IPS-NIHi7 (cell line): ENCODE measurements around the gene ZMIZ1.
"Not testable (repeated sequence)": the region's sequence is repeated elsewhere in the genome, so short reads cannot be mapped to it uniquely, and the experiment has no call there.

Source experiments
- DNase-seq: peaks from one replicate; pipeline ENCODE4 v3.0.0; 2012; ENCODE audit warnings: mixed read lengths; ENCODE audit errors: extremely low spot score

Gene ZMIZ1

GRCh38 chr10:79324032-79324695 is 255.4 kb downstream of the ZMIZ1 start:
- DNase-seq = no peak

- no peak for DNase-seq
Observed at GRCh38 chr10:79326361-79327089, 257.8 kb downstream of the ZMIZ1 start.

DNA sequence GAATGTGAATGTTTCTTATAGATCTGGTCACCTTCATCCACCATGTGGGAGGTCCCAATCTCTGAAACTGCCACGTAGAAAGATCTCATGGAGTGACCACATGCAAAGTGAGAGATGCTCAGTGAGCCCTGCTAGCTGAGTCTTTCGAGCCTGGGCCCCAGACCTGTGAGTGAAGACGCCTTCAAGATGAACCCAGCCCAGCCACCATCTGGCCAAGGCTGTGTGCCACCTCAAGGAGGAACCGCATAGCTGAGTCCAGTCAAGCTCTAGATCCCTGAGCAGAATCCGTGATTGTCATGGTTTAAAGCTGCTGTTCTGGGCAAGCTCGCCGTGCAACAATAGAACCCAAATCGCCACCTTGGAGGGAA is 258.3 kb downstream of the ZMIZ1 start:
- DNase-seq = no peak

DNA sequence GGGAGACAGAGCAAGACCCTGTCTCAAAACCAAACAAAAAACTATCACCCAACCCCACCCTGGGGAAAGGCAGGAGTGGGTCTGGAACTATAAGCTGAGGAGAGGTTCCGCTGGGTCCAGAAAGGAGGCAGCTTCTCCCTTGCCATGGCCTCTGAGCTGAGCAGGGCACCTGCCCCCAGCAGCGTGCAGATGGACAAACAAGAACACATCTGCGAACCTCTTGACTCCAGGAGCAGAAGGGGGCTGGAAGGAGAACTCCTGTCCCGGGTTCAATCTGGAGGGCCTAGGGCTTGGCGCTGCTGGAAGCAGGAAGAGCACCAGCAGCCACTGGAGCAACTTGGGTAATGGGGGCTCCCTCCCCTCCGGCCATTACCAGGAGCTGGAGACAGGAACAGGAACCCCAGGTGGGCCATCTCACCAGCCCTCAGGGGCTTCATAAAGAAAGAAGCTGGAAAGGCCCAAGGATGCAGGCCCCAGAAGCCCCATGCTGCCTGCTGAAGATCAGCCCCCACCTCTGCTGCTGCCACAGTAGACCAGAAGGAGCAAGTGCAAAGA is 259.5 kb downstream of the ZMIZ1 start:
- no peak for DNase-seq

DNA sequence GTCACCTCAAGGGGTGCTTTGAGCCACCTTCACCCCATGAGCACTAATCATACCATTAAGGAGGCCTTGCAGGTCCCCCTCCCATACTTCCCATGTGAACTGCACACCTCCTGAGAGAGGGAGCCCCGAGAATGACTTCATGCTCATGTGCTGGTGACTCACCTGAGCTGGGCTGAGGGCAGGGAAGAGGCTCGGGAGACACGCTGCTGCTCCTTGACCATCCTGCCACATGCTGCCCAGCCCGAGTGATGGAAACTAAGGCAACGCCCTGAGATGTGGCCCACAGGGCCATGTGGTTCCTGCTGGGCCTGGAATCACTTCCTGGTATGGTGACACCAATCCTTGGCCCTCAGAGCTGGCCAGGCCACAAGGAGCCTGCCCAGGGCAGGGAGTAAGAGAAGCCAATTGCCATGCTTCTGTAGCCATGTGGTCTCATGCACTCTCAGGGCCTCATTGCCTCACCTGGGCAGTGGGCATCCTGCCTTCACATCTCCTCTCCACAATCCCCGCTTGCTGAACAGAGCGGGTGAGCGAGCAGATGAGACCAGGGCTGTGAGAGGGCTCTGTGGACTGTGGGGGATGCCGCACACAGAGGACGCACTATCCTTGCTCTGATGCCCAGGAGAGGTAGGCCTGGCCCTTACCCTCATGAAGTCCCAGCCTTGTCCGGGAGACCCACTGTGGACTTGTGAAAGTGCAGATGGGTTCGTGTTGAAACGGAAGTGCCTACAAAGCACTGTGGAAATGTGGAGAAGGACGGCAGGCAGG is 260.2 kb downstream of the ZMIZ1 start:
- no peak for DNase-seq

DNA sequence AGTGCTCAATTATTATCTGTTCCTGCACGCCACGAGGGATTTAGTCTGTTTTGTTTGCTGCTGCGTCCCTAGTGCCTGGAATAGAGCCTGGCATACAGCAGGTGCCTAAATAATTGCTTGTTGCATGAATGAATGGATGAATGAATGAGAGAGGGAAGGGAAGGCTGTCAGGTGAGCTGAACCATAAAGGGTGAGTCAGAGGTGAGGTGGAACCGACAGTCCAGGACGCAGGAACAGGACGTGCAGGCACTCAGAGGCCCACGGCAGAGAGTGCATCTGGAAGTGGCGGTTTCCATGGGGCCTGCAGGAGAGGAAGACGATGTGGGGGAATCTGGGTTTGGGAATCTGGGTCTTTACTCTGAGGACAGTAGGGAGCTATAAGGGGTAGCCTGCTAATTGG is 260.8 kb downstream of the ZMIZ1 start:
- no peak for DNase-seq

DNA sequence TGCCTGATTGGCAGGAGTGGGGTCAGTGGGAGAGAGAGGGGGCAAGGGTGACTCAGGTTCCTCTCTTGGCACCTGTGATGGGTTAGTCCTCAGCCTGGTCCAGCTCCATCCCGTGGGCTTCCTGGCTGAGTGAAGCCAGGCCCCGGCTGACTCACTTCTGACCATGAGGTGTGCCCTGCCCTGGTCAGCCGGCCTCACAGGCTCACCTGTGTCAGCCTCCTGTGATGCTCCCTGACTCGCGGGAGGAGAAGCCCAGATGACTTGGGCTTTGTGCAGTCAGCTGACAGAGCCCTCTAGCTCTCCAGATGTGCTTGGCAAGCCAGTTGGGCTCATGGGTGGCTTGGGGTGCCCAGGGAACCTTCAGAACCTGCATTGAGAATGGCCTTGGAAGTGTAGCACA is 262.5 kb downstream of the ZMIZ1 start:
- no peak for DNase-seq

DNA sequence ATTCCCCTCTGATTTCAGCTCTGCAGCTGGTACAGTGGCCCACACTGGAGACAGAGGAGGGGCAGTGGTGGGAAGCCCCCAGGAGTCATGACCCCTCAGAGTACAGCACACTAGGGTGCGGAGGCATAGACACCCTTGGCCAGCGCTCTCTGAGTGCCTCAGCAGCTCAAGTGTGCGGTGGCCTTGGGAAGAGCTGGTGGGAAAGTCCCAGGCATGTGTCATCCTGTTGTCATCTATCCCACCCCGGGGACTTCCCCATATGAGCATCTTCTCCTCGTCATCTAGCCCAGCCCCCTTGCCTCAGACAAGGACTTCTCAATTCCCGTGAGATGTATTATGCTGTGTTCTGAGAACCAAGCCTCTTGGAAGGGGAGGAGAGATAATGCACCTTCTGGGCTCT is 262.9 kb downstream of the ZMIZ1 start:
- DNase-seq = no peak

GRCh38 chr10:79332610-79333315 is 264.0 kb downstream of the ZMIZ1 start:
- DNase-seq = not testable (repeated sequence)

DNA sequence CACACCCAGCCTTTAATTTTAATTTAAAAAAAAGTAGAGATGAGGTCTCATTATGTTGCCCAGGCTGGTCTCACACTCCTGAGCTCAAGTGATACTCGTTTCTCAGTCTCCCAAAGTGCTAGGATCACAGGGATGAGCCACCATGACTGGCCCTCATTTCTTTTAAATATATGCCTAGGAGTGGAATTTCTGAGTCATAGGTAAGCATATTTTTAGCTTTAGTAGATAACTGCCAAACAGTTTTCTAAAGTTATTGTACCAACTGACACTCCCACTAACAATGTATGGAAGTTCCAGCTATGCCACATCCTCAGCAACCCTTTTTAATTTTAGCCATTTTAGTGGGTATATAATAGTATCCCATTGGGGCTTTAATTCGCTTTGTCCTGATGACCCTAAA is 264.7 kb downstream of the ZMIZ1 start:
- no peak for DNase-seq

GRCh38 chr10:79334573-79334972 is 265.8 kb downstream of the ZMIZ1 start:
- no peak for DNase-seq

- DNase-seq = no peak
Observed at GRCh38 chr10:79335094-79335469, 266.3 kb downstream of the ZMIZ1 start.

GRCh38 chr10:79335470-79336235 is 266.9 kb downstream of the ZMIZ1 start:
- no peak for DNase-seq

DNA sequence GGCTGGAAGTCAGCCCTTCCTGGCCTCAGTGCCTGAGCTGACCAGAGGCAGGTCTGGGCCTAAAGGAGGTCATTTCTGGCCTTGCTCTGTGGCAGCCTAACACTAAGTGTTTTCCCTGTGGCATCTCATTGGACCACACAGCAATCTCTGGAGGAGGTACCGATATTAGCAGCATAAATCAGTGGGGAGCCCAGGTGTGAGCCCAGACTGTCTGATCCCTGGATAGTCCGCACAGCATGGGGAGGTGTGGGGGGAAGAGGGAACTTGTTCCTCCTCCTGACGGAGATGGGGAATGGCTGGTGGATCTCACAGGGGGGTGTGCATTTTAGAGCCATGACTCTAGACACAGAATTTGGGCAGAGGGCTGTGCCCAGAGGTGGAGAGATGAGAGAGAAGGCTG is 267.5 kb downstream of the ZMIZ1 start:
- DNase-seq = no peak

DNA sequence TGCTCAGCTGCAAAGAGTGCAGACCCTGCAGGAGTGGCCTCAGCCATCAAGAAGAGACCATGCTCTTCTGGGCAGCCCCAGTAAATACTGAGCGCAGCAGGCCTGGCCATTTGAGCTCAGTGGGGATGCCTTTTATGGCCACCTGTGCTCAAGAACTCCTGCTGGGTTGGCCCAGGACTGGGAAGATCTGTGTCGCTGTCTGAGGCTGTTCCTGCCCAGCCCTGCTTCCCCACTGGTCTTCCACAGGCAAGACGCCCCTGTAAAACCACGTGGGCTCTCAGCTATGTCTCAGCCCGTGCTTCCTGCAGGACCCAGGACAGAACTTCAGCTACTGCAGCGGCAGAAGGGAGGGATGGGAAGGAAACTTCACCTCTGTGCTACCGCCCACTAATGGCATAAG is 268.0 kb downstream of the ZMIZ1 start:
- DNase-seq = peak; percentile 71

DNA sequence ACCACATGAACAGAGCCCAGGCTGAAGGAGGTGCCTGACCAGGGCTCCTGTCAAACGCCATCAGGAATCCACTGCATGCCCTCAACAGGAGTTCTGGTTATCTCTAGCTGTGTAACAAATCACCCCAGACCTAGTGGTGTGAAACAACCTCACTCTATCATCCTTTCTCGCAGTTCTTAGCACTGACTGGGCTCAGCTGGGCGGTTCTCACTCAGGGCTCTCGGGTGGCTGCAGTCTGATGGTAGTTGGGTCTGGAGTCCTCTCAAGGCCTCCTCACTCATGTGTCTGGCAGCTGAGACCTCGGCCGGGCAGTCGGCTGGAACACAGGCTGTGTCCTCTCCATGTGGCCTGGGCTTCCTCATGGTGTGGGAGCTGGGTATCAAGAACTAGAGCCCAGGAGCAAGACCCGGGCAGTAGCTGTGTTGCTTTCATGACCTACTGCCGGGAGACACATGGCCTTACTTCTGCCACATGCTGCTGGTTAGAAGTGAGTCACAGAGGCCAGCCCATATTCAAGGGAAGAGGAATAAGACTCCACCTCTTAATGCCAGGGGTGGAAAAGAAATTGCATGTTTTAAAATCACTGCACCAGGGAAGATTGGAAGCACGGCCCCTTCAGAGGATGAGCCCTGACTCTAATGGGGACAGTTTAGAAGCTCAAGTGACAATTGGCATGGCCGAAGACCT is 269.2 kb downstream of the ZMIZ1 start:
- DNase-seq = not testable (repeated sequence)

DNA sequence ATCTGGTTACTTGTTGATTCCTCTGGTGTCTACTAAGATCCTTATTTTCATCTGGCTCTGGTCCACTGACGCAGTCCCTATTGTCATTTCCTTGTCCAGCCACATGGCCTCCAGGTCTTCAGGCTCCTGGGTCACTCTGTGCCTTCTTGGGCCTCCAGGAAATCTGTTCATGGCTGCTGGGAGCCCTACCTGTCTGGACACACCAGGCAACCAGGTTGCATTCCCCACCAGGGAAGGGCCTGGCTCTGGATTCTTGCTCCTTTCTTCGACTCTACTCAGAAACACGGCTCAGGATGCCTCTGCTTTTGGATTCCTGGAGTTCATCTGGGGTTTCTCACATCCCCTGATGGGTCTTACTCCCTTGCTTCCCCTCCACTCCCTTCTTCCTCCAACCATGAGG is 270.5 kb downstream of the ZMIZ1 start:
- DNase-seq = no peak

- DNase-seq = no peak
Observed at GRCh38 chr10:79340646-79341244, 272.0 kb downstream of the ZMIZ1 start.

DNA sequence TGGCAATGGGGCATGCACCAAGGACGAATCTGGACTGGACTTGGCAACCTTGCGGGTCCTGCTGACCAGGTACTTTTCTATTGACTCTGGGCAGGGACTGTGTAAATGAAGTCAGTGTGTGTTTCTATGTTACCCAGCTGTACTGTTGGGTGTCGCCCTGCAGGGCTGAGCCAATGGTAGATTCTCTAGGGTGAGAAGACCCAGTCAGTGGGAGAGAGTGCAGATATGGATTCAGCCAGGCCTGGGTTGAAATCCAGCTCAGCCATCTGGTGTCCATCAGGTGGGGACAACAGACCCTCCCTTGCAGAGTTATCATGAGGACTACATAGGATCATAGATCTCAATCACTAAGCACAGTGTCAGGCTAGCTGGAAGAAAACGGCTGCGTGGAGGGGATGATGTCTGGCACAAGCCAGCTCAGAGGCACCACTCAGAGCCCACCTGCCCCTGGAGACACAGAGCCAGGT is 273.6 kb downstream of the ZMIZ1 start:
- no peak for DNase-seq
